Neural cell (in vitro differentiated cells): ENCODE data around the gene RNF8. TPM values are rescaled to one million over a fixed set of nuclear protein-coding genes. Genes with fewer than 3 reads are reported as not detected.

Experiments used
- H2AFZ ChIP-seq: fragments of 200-600, 300-800 bp; sonication (generic), shearing (Covaris generic); 2 replicates; pipeline ENCODE4 v1.6.0; 2014; ENCODE audit warnings: low read depth, mild to moderate bottlenecking, antibody characterized with exemption, low read length, moderate library complexity
- H3F3A ChIP-seq: fragments of 200-600 bp; shearing (Covaris generic); 2 replicates; pipeline ENCODE4 v1.6.1; 2016; ENCODE audit warnings: mild to moderate bottlenecking, moderate library complexity, mixed read lengths, antibody characterized with exemption, low read length; ENCODE audit not compliant: insufficient read depth, poor library complexity, severe bottlenecking
- H3K27ac ChIP-seq: fragments of 200-600, 300-800 bp; sonication (generic), shearing (Covaris generic); 2 replicates; pipeline ENCODE4 v1.5.1; 2014; ENCODE audit warnings: mild to moderate bottlenecking, low read length, moderate library complexity
- H3K27me3 ChIP-seq: fragments of 300-800, 200-600 bp; sonication (generic), shearing (Covaris generic); 2 replicates; pipeline ENCODE4 v1.6.0; 2014; ENCODE audit warnings: mild to moderate bottlenecking, low read depth, low read length, moderate library complexity; ENCODE audit not compliant: insufficient read depth
- H3K36me3 ChIP-seq: fragments of 300-800, 200-600 bp; sonication (generic), shearing (Covaris generic); 2 replicates; pipeline ENCODE4 v1.5.1; 2014; ENCODE audit warnings: mild to moderate bottlenecking, antibody characterized with exemption, low read length, moderate library complexity; ENCODE audit not compliant: insufficient read depth
- H3K4me2 ChIP-seq: fragments of 300-800, 200-600 bp; sonication (generic), shearing (Covaris generic); 2 replicates; pipeline ENCODE4 v1.6.0; 2014; ENCODE audit warnings: mild to moderate bottlenecking, low read length
- H3K4me3 ChIP-seq: fragments of 300-800, 200-600 bp; sonication (generic), shearing (Covaris generic); 2 replicates; pipeline ENCODE4 v1.5.1; 2014; ENCODE audit warnings: mild to moderate bottlenecking, low read length, moderate library complexity
- H3K79me2 ChIP-seq: fragments of 200-600 bp; shearing (Covaris generic); replicated peaks from 2 replicates; pipeline ENCODE4 v1.6.0; 2014; ENCODE audit warnings: mild to moderate bottlenecking, low read length, moderate library complexity; ENCODE audit not compliant: insufficient read depth
- H3K9ac ChIP-seq: fragments of 300-800, 200-600 bp; sonication (generic), shearing (Covaris generic); 2 replicates; pipeline ENCODE4 v1.6.1; 2016; ENCODE audit warnings: mild to moderate bottlenecking, low read length, mixed read lengths
- H3K9me2 ChIP-seq: fragments of 200-600 bp; shearing (Covaris generic); 2 replicates; pipeline ENCODE4 v1.6.1; 2016; ENCODE audit warnings: mild to moderate bottlenecking, low read length, mixed read lengths; ENCODE audit not compliant: insufficient read depth
- H3K9me3 ChIP-seq: fragments of 200-600, 300-800 bp; sonication (generic), shearing (Covaris generic); 2 replicates; pipeline ENCODE4 v1.6.1; 2016; ENCODE audit warnings: mild to moderate bottlenecking, mixed run types, low read length, moderate library complexity, mixed read lengths
- H4K20me1 ChIP-seq: fragments of 200-600 bp; shearing (Covaris generic); 2 replicates; pipeline ENCODE4 v1.6.1; 2016; ENCODE audit warnings: mild to moderate bottlenecking, mixed run types; ENCODE audit not compliant: insufficient read depth
- CTCF ChIP-seq: fragments of 450-650 bp; IDR thresholded peaks from 2 replicates; pipeline ENCODE4 v1.5.1; 2014; ENCODE audit warnings: antibody characterized with exemption, mild to moderate bottlenecking, moderate library complexity; ENCODE audit not compliant: poor library complexity, severe bottlenecking
- EP300 ChIP-seq: fragments of 450-650 bp; conservative IDR thresholded peaks from 2 replicates; pipeline ENCODE4 v1.6.1; 2014; ENCODE audit warnings: antibody characterized with exemption, mild to moderate bottlenecking, moderate library complexity; ENCODE audit not compliant: poor library complexity, severe bottlenecking
- EZH2 ChIP-seq: fragments of 200-600, 300-800 bp; shearing (Covaris generic), sonication (generic); IDR thresholded peaks from 2 replicates; pipeline ENCODE4 v1.6.1; 2014; ENCODE audit warnings: antibody characterized with exemption, low read length, borderline replicate concordance, mild to moderate bottlenecking; ENCODE audit not compliant: insufficient read depth, poor library complexity, severe bottlenecking
- MXI1 ChIP-seq: fragments of 450-650 bp; conservative IDR thresholded peaks from 2 replicates; pipeline ENCODE4 v1.6.1; 2014; ENCODE audit warnings: antibody characterized with exemption, mild to moderate bottlenecking; ENCODE audit not compliant: poor library complexity, severe bottlenecking
- POLR2AphosphoS5 ChIP-seq: IDR thresholded peaks from 2 replicates; pipeline ENCODE4 v1.6.1; 2012
- RAD21 ChIP-seq: fragments of 450-650 bp; conservative IDR thresholded peaks from 2 replicates; pipeline ENCODE4 v1.6.1; 2014; ENCODE audit warnings: antibody characterized with exemption, mild to moderate bottlenecking, moderate library complexity
- REST ChIP-seq: IDR thresholded peaks from 2 replicates; pipeline ENCODE4 v1.6.1; 2012; ENCODE audit warnings: borderline replicate concordance
- SMC3 ChIP-seq: fragments of 450-650 bp; conservative IDR thresholded peaks from 2 replicates; pipeline ENCODE4 v1.6.1; 2014; ENCODE audit warnings: antibody characterized with exemption, mild to moderate bottlenecking, moderate library complexity; ENCODE audit not compliant: poor library complexity
- TAF1 ChIP-seq: IDR thresholded peaks from 2 replicates; pipeline ENCODE4 v1.6.1; 2012; ENCODE audit warnings: low read depth
- polyA plus RNA-seq: library from polyadenylated mRNA; depleted of rRNA; stranded (reverse); fragments of >200 nt; gene quantifications from 2 replicates; pipeline ENCODE4 v1.2.3, GENCODE V29; 2014

RNF8 gene
- polyA plus RNA-seq, 1 donor from 2014 or later, result 54.0 TPM

GRCh38 chr6:37409501-37409900 is 55.7 kb downstream of the RNF8 start:
- Histone ChIP-seq H3K9me2 (no peaks in the 10 kb centered on the region), H3F3A (no peaks in the 10 kb centered on the region), H3K9ac (no peak overlapping the region), H3K9me3 (no peaks in the 10 kb centered on the region), H3K27me3 (no peaks in the 10 kb centered on the region), H4K20me1 (no peaks in the 10 kb centered on the region), H3K4me2 (no peak overlapping the region), H2AFZ (no peak overlapping the region), H3K4me3 (no peak overlapping the region), H3K36me3 (no peaks in the 10 kb centered on the region), H3K79me2 (no peaks in the 10 kb centered on the region), H3K27ac (no peak overlapping the region)
- no peak for TF ChIP-seq SMC3
- no peak for TF ChIP-seq RAD21
- TF ChIP-seq REST, result no peak
- no peak for TF ChIP-seq CTCF
- TF ChIP-seq TAF1, result no peak
- no peak for TF ChIP-seq POLR2AphosphoS5

GRCh38 chr6:37417393-37417792 is 63.6 kb downstream of the RNF8 start:
- no peaks in the 10 kb centered on the region for H3F3A ChIP-seq
- H3K4me2 ChIP-seq, result no peak overlapping the region
- H3K9me3 ChIP-seq, result no peaks in the 10 kb centered on the region
- TF ChIP-seq POLR2AphosphoS5 (no peak), TAF1 (no peak)
- H3K4me3 ChIP-seq, result no peak overlapping the region
- H3K9me2 ChIP-seq, result no peaks in the 10 kb centered on the region
- no peak overlapping the region for H3K27ac ChIP-seq
- no peaks in the 10 kb centered on the region for H3K27me3 ChIP-seq
- no peak overlapping the region for H3K9ac ChIP-seq
- H3K36me3 ChIP-seq, result no peaks in the 10 kb centered on the region
- no peak overlapping the region for H2AFZ ChIP-seq
- H3K79me2 ChIP-seq, result no peaks in the 10 kb centered on the region
- no peaks in the 10 kb centered on the region for H4K20me1 ChIP-seq

GRCh38 chr6:37418722-37419121 is 64.9 kb downstream of the RNF8 start:
- no peak overlapping the region for H2AFZ ChIP-seq
- H3K79me2 ChIP-seq, result no peaks in the 10 kb centered on the region
- H3K27me3 ChIP-seq, result no peaks in the 10 kb centered on the region
- H3K4me2 ChIP-seq, result no peak overlapping the region
- H3K9me2 ChIP-seq, result no peaks in the 10 kb centered on the region
- H3K9ac ChIP-seq, result no peak overlapping the region
- H4K20me1 ChIP-seq, result no peaks in the 10 kb centered on the region
- no peak overlapping the region for H3K27ac ChIP-seq
- TF ChIP-seq MXI1, result no peak
- TF ChIP-seq SMC3, result no peak
- TF ChIP-seq EP300, result no peak
- TF ChIP-seq TAF1, result no peak
- no peak for TF ChIP-seq RAD21
- no peak for TF ChIP-seq REST
- TF ChIP-seq EZH2, result no peak
- TF ChIP-seq POLR2AphosphoS5, result no peak
- no peak for TF ChIP-seq CTCF
- no peaks in the 10 kb centered on the region for H3K9me3 ChIP-seq
- no peaks in the 10 kb centered on the region for H3K36me3 ChIP-seq
- no peaks in the 10 kb centered on the region for H3F3A ChIP-seq
- no peak overlapping the region for H3K4me3 ChIP-seq
